NOMO-1 treated with DMSO at 0.1 percent for 48 hours (cell line): ENCODE results near the gene TDRD12.

Experiments used
- DNase-seq: peaks from one replicate; lab custom pipeline; 2025; ENCODE audit not compliant: unreplicated experiment; lab: John Stamatoyannopoulos, UW

TDRD12 gene

GRCh38 chr19:32800754-32801153 is 81.2 kb downstream of the TDRD12 start:
- no peak for DNase-seq

- no peak for DNase-seq
Observed at GRCh38 chr19:32802840-32803239, 83.3 kb downstream of the TDRD12 start.

GRCh38 chr19:32808236-32808635 is 88.7 kb downstream of the TDRD12 start:
- no peak for DNase-seq

GRCh38 chr19:32809254-32809653 is 89.7 kb downstream of the TDRD12 start:
- DNase-seq, result no peak

GRCh38 chr19:32809754-32810153 is 90.2 kb downstream of the TDRD12 start:
- DNase-seq, result no peak

- no peak for DNase-seq
Observed at GRCh38 chr19:32810452-32810851, 90.9 kb downstream of the TDRD12 start.

- DNase-seq, result no peak
Observed at GRCh38 chr19:32811151-32811550, 91.6 kb downstream of the TDRD12 start.

- no peak for DNase-seq
Observed at GRCh38 chr19:32812036-32812435, 92.5 kb downstream of the TDRD12 start.

GRCh38 chr19:32812571-32812970 is 93.0 kb downstream of the TDRD12 start:
- DNase-seq, result no peak

- no peak for DNase-seq
Observed at GRCh38 chr19:32813862-32814425, 94.4 kb downstream of the TDRD12 start.

GRCh38 chr19:32814624-32815023 is 95.1 kb downstream of the TDRD12 start:
- DNase-seq, result no peak

- DNase-seq, result no peak
Observed at GRCh38 chr19:32816555-32817099, 97.1 kb downstream of the TDRD12 start.

GRCh38 chr19:32817569-32818476 is 98.3 kb downstream of the TDRD12 start:
- DNase-seq, result no peak

GRCh38 chr19:32818536-32818935 is 99.0 kb downstream of the TDRD12 start:
- DNase-seq, result no peak

- DNase-seq, result no peak
Observed at GRCh38 chr19:32819419-32820400, 100.1 kb downstream of the TDRD12 start.

- DNase-seq, result no peak
Observed at GRCh38 chr19:32822916-32823746, 103.6 kb downstream of the TDRD12 start.

- no peak for DNase-seq
Observed at GRCh38 chr19:32823747-32824102, 104.2 kb downstream of the TDRD12 start.

- DNase-seq, result no peak
Observed at GRCh38 chr19:32824191-32824751, 104.7 kb downstream of the TDRD12 start.

- no peak for DNase-seq
Observed at GRCh38 chr19:32824916-32825608, 105.5 kb downstream of the TDRD12 start.
